A549 (cell line): ENCODE results near the gene FAH. TPM values are rescaled to one million over a fixed set of nuclear protein-coding genes. Genes with fewer than 3 reads are reported as not detected.

Source experiments
- ATAC-seq, 2 experiments: fragments of 200-7000 bp in 1 of 2; fragments of >200 bp in 1 of 2; cut with Nextera tagmentation in 1 of 2; cut with Tn5 transposase in 1 of 2; 3 replicates each; pipeline versions ENCODE4 v1.8.0 to v1.9.1; 2018 to 2020; ENCODE audit warnings: mild to moderate bottlenecking in 1 of 2, moderate library complexity in 1 of 2
- CTCF ChIA-PET: fragments of 300-600 bp; sonication (Branson Sonifier 250); formaldehyde crosslinking; extraction: SDS; loops from one replicate; lab custom pipeline; 2021; ENCODE audit warnings: antibody characterized with exemption, inconsistent platforms; lab: Yijun Ruan, JAX
- POLR2A ChIA-PET: fragments of 350-600 bp; formaldehyde crosslinking; extraction: SDS; loops from one replicate; lab custom pipeline; 2021; ENCODE audit warnings: antibody characterized with exemption, inconsistent platforms; lab: Yijun Ruan, JAX
- DNase-seq, 2 experiments: peaks; one replicate each; pipeline versions ENCODE4 v3.0.0 to v3.0.0-alpha.2; 2011 to 2016; ENCODE audit warnings: low read depth in 1 of 2, low spot score in 1 of 2
- FAIRE-seq: peaks from 2 replicates; lab custom pipeline; 2011; peaks lifted over from hg19 to GRCh38; lab: Jason Lieb, UNC
- H3K27ac ChIP-seq, 2 experiments: fragments of >200 bp; sonication (Bioruptor Twin); formaldehyde crosslinking; 3 replicates each; pipeline ENCODE4 v1.5.1; 2016 to 2017
- H3K4me1 ChIP-seq: fragments of >200 bp; sonication (Bioruptor Twin); formaldehyde crosslinking; 3 replicates; pipeline ENCODE4 v1.6.1; 2016
- H3K4me2 ChIP-seq: fragments of >200 bp; sonication (Bioruptor Twin); formaldehyde crosslinking; 3 replicates; pipeline ENCODE4 v1.6.1; 2016
- H3K4me3 ChIP-seq: fragments of >200 bp; sonication (Bioruptor Twin); formaldehyde crosslinking; 3 replicates; pipeline ENCODE4 v1.5.1; 2016
- H3K9me3 ChIP-seq: fragments of >200 bp; sonication (Bioruptor Twin); formaldehyde crosslinking; 3 replicates; pipeline ENCODE4 v1.6.1; 2016
- BHLHE40 ChIP-seq: IDR thresholded peaks from 2 replicates; pipeline ENCODE4 v1.6.1; 2012; ENCODE audit warnings: low read depth, low read length, inconsistent platforms
- CBX2 ChIP-seq: fragments of 200-600 bp; sonication (generic); IDR thresholded peaks from 2 replicates; pipeline ENCODE4 v1.6.1; 2016; ENCODE audit warnings: low read depth, mild to moderate bottlenecking, borderline replicate concordance
- CHD4 ChIP-seq: fragments of 200-600 bp; sonication (generic); IDR thresholded peaks from 2 replicates; pipeline ENCODE4 v1.6.1; 2016; ENCODE audit warnings: antibody characterized with exemption, mild to moderate bottlenecking, borderline replicate concordance
- EHF ChIP-seq: fragments of 250-450 bp; sonication (Bioruptor Pico); IDR thresholded peaks from 2 replicates; pipeline ENCODE4 v1.5.0; 2020; ENCODE audit warnings: mild to moderate bottlenecking
- EHMT2 ChIP-seq: fragments of 200-600 bp; sonication (generic); IDR thresholded peaks from 2 replicates; pipeline ENCODE4 v1.6.1; 2016; ENCODE audit warnings: antibody characterized with exemption, low read depth, mild to moderate bottlenecking, moderate library complexity
- ESRRA ChIP-seq: fragments of 150-350 bp; IDR thresholded peaks from 2 replicates; pipeline ENCODE4 v1.6.1; 2014; ENCODE audit warnings: mild to moderate bottlenecking, low read length, borderline replicate concordance
- HEYL ChIP-seq: fragments of 250-450 bp; sonication (Bioruptor Pico); IDR thresholded peaks from 2 replicates; pipeline ENCODE4 v1.8.0; 2021; ENCODE audit warnings: mild to moderate bottlenecking, moderate library complexity
- HOXB5 ChIP-seq: fragments of 250-450 bp; sonication (Bioruptor Pico); IDR thresholded peaks from 2 replicates; pipeline ENCODE4 v1.5.0; 2020; ENCODE audit warnings: mild to moderate bottlenecking, moderate library complexity
- JUN ChIP-seq, 2 experiments: fragments of >200 bp; sonication (Bioruptor Twin); formaldehyde crosslinking; IDR thresholded peaks; 2 replicates in 1 of 2; 3 replicates in 1 of 2; pipeline ENCODE4 v1.6.1; 2016 to 2017
- KDM5A ChIP-seq: fragments of 200-600 bp; sonication (generic); IDR thresholded peaks from 2 replicates; pipeline ENCODE4 v1.6.1; 2016; ENCODE audit warnings: antibody characterized with exemption, mild to moderate bottlenecking
- MAFK ChIP-seq: fragments of 450-650 bp; IDR thresholded peaks from 2 replicates; pipeline ENCODE4 v1.6.1; 2014; ENCODE audit not compliant: partially characterized antibody
- NPAS2 ChIP-seq: fragments of 250-450 bp; sonication (Bioruptor Pico); IDR thresholded peaks from 2 replicates; pipeline ENCODE4 v1.8.0; 2022; ENCODE audit warnings: mild to moderate bottlenecking, moderate library complexity, borderline replicate concordance
- NR3C1 ChIP-seq: fragments of >200 bp; sonication (Bioruptor Twin); formaldehyde crosslinking; IDR thresholded peaks from 3 replicates; pipeline ENCODE4 v1.6.1; 2017
- PHF8 ChIP-seq: fragments of 200-600 bp; sonication (generic); IDR thresholded peaks from 2 replicates; pipeline ENCODE4 v1.6.1; 2016; ENCODE audit warnings: low read depth, mild to moderate bottlenecking, antibody characterized with exemption, moderate library complexity, borderline replicate concordance
- POLR2A ChIP-seq: IDR thresholded peaks from 2 replicates; pipeline ENCODE4 v1.6.1; 2012; ENCODE audit warnings: mild to moderate bottlenecking, low read length
- RAD21 ChIP-seq, 2 experiments: fragments of >200 bp in 1 of 2; sonication (Bioruptor Twin) in 1 of 2; formaldehyde crosslinking in 1 of 2; IDR thresholded peaks in 1 of 2; conservative IDR thresholded peaks in 1 of 2; 2 replicates in 1 of 2; 3 replicates in 1 of 2; pipeline ENCODE4 v1.6.1; 2012 to 2018; ENCODE audit warnings: inconsistent platforms in 1 of 2
- RCOR1 ChIP-seq: fragments of 150-350 bp; IDR thresholded peaks from 2 replicates; pipeline ENCODE4 v1.6.1; 2014; ENCODE audit warnings: antibody characterized with exemption, low read length, low read depth
- RFX5 ChIP-seq: fragments of 450-650 bp; IDR thresholded peaks from 2 replicates; pipeline ENCODE4 v1.7.1; 2014; ENCODE audit warnings: antibody characterized with exemption, mild to moderate bottlenecking, moderate library complexity
- RNF2 ChIP-seq: fragments of 200-600 bp; sonication (generic); IDR thresholded peaks from 2 replicates; pipeline ENCODE4 v1.6.1; 2016; ENCODE audit warnings: low read depth, mild to moderate bottlenecking, antibody characterized with exemption, moderate library complexity, borderline replicate concordance
- ZFP36 ChIP-seq: fragments of 450-650 bp; IDR thresholded peaks from 2 replicates; pipeline ENCODE4 v1.6.1; 2014; ENCODE audit warnings: borderline replicate concordance; ENCODE audit not compliant: partially characterized antibody
- ZNF302 ChIP-seq: fragments of 250-450 bp; sonication (Bioruptor Pico); IDR thresholded peaks from 2 replicates; pipeline ENCODE4 v1.9.0; 2021; ENCODE audit warnings: inconsistent platforms, mild to moderate bottlenecking, moderate library complexity
- WGBS: methylation state at CpG from one replicate; pipeline ENCODE4 v1.1.6; 2017; ENCODE audit errors: missing lambda C conversion rate; 5-methylcytosine and 5-hydroxymethylcytosine counted together
- polyA plus RNA-seq, 4 experiments: library from polyadenylated mRNA; depleted of rRNA in 3 of 4; stranded (reverse); fragments of >200 nt; fragmentation: RNase III in 1 of 4; extraction: RNeasy Plus Mini Kit Qiagen cat#74134 plus additional on column Dnase treatment in 1 of 4; gene quantifications; 2 replicates in 3 of 4; 3 replicates in 1 of 4; pipeline ENCODE4 v1.2.3, GENCODE V29; 2011 to 2017
- TF ChIP-seq, protein P1 (sequence below): IDR thresholded peaks from 2 replicates; pipeline ENCODE4 v1.6.1; 2012; ENCODE audit warnings: low read depth, borderline replicate concordance
- TF ChIP-seq, protein P2 (sequence below): fragments of 250-450 bp; sonication (Bioruptor Pico); IDR thresholded peaks from 2 replicates; pipeline ENCODE4 v1.5.0; 2020; ENCODE audit warnings: low read depth, mild to moderate bottlenecking, moderate library complexity
- TF ChIP-seq, protein P3 (sequence below): fragments of >200 bp; sonication (Bioruptor Twin); formaldehyde crosslinking; IDR thresholded peaks from 3 replicates; pipeline ENCODE4 v1.6.1; 2016
- TF ChIP-seq, protein P4 (sequence below): fragments of 250-450 bp; sonication (Bioruptor Pico); IDR thresholded peaks from 2 replicates; pipeline ENCODE4 v1.5.0; 2021; ENCODE audit warnings: mild to moderate bottlenecking, moderate library complexity, borderline replicate concordance
- TF ChIP-seq, protein P5 (sequence below): fragments of >200 bp; sonication (Bioruptor Twin); formaldehyde crosslinking; IDR thresholded peaks from 2 replicates; pipeline ENCODE4 v1.6.1; 2016
- TF ChIP-seq, protein P6 (sequence below): fragments of 150-350 bp; IDR thresholded peaks from 2 replicates; pipeline ENCODE4 v1.6.1; 2014; ENCODE audit warnings: low read depth, mild to moderate bottlenecking, low read length
- TF ChIP-seq, protein P7 (sequence below): fragments of 450-650 bp; IDR thresholded peaks from 2 replicates; pipeline ENCODE4 v1.6.1; 2014; ENCODE audit warnings: antibody characterized with exemption

The FAH gene
- polyA plus RNA-seq, 2 of the 4 experiments (the other 2 are of a cell fraction) = 27.3 to 31.9 TPM

DNA sequence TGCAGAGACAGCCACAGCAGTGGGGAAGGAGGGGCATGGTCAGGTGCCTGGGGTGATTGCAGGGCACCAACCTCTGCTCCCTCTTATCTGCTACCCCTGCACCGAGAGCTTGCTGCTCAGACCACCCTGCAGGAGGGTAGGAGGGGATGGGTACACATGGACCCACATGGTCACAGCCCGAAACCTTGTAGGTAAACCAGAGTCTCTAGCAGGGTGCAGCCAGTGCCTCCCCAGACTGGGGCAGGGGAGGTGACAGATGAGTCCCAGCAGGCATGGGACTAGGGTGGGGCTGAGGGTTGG lies 49.2 kb downstream of the FAH start:
- POLR2A ChIA-PET = no interaction called here
- no peaks in the 10 kb centered on the region for H3K9me3 ChIP-seq
- TF ChIP-seq, protein P1, sequence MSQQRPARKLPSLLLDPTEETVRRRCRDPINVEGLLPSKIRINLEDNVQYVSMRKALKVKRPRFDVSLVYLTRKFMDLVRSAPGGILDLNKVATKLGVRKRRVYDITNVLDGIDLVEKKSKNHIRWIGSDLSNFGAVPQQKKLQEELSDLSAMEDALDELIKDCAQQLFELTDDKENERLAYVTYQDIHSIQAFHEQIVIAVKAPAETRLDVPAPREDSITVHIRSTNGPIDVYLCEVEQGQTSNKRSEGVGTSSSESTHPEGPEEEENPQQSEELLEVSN = no peak
- TF ChIP-seq ZFP36 (no peak), RCOR1 (no peak), RNF2 (no peak), RFX5 (no peak), EHMT2 (no peak), RAD21 (conservative IDR thresholded peaks at IDR 0.05 in 1 of 2, IDR thresholded peaks at IDR 0.05 in 1 of 2) (no peak), JUN (IDR thresholded peaks at IDR 0.05) (no peak), PHF8 (no peak), NR3C1 (no peak), BHLHE40 (no peak), KDM5A (no peak), CHD4 (no peak), HEYL (CRISPR knock-in tag) (no peak), POLR2A (no peak)
- TF ChIP-seq, protein P2, sequence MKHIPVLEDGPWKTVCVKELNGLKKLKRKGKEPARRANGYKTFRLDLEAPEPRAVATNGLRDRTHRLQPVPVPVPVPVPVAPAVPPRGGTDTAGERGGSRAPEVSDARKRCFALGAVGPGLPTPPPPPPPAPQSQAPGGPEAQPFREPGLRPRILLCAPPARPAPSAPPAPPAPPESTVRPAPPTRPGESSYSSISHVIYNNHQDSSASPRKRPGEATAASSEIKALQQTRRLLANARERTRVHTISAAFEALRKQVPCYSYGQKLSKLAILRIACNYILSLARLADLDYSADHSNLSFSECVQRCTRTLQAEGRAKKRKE (CRISPR knock-in tag) = no peak
- TF ChIP-seq, protein P3, sequence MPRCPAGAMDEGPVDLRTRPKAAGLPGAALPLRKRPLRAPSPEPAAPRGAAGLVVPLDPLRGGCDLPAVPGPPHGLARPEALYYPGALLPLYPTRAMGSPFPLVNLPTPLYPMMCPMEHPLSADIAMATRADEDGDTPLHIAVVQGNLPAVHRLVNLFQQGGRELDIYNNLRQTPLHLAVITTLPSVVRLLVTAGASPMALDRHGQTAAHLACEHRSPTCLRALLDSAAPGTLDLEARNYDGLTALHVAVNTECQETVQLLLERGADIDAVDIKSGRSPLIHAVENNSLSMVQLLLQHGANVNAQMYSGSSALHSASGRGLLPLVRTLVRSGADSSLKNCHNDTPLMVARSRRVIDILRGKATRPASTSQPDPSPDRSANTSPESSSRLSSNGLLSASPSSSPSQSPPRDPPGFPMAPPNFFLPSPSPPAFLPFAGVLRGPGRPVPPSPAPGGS = no peak
- TF ChIP-seq, protein P4, sequence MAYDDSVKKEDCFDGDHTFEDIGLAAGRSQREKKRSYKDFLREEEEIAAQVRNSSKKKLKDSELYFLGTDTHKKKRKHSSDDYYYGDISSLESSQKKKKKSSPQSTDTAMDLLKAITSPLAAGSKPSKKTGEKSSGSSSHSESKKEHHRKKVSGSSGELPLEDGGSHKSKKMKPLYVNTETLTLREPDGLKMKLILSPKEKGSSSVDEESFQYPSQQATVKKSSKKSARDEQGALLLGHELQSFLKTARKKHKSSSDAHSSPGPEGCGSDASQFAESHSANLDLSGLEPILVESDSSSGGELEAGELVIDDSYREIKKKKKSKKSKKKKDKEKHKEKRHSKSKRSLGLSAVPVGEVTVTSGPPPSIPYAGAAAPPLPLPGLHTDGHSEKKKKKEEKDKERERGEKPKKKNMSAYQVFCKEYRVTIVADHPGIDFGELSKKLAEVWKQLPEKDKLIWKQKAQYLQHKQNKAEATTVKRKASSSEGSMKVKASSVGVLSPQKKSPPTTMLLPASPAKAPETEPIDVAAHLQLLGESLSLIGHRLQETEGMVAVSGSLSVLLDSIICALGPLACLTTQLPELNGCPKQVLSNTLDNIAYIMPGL (CRISPR knock-in tag) = no peak
- TF ChIP-seq, all 56 proteins: peak for 0
- Histone ChIP-seq H3K27ac (no peak overlapping the region), H3K4me2 (no peak overlapping the region), H3K4me3 (no peak overlapping the region), H3K4me1 (no peaks in the 10 kb centered on the region)
- WGBS = 38% methylated on average over 1 of the region's 2 CpGs
- no peak for DNase-seq
- CTCF ChIA-PET = interaction anchor here (1.5 kb wide), 1 partner anchor 209 kb away, joined by 3 read pairs; no protein-coding TSS in a partner anchor
- FAIRE-seq = no peak
- ATAC-seq = no peak; a peak in 1 of 6 replicates

DNA sequence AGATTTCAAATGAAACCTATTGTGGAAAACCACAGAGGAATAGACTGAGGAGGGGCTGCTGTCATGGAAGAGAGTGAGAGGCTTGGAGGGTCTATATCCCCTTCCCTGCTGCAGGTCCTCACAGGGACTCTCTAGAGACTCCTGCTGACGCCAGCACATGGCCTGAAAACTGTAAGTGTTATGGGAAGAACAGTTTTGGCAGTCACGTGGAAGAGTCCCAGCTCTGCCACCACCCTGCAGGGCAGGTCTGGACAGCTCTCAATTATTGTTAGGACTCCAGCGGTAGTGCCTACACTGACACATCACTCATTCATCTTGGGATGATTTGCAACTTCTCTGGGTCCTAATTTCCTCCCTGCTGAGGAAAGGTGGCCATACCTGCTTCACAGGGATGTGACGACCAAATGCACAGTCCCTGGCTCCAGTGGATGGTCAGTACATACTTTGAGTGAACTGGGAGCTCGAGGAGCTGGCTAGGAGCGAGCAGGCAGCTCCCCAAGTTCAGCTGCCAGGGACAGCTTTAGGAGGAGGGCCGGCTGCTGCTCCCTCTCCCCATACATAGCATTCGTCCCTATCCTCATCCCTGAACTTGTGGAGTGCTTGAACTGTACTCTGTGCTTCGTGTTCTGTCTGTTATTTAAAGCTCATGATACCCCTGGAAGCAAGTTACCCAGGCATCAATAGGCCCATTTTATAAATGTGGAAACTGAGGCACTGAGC lies 50.0 kb downstream of the FAH start:
- POLR2A ChIA-PET = no interaction called here
- WGBS = 22% methylated on average over 9 of the region's 9 CpGs
- no peak for FAIRE-seq

More for the DNA sequence above, 50.0 kb downstream of the FAH start:
- Histone ChIP-seq H3K4me3 (no peak overlapping the region), H3K9me3 (no peaks in the 10 kb centered on the region), H3K4me2 (no peak overlapping the region)
- TF ChIP-seq CBX2 (no peak), ESRRA (no peak), MAFK (no peak), POLR2A (no peak), EHF (CRISPR knock-in tag) (no peak), HOXB5 (CRISPR knock-in tag) (no peak), ZNF302 (no peak), NPAS2 (CRISPR knock-in tag) (no peak), RNF2 (no peak), EHMT2 (no peak), JUN (IDR thresholded peaks at IDR 0.05) (no peak)
- TF ChIP-seq, protein P3 = no peak
- TF ChIP-seq, protein P5, sequence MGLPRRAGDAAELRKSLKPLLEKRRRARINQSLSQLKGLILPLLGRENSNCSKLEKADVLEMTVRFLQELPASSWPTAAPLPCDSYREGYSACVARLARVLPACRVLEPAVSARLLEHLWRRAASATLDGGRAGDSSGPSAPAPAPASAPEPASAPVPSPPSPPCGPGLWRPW = no peak
- TF ChIP-seq, protein P6, sequence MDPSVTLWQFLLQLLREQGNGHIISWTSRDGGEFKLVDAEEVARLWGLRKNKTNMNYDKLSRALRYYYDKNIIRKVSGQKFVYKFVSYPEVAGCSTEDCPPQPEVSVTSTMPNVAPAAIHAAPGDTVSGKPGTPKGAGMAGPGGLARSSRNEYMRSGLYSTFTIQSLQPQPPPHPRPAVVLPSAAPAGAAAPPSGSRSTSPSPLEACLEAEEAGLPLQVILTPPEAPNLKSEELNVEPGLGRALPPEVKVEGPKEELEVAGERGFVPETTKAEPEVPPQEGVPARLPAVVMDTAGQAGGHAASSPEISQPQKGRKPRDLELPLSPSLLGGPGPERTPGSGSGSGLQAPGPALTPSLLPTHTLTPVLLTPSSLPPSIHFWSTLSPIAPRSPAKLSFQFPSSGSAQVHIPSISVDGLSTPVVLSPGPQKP = no peak
- TF ChIP-seq, protein P7, sequence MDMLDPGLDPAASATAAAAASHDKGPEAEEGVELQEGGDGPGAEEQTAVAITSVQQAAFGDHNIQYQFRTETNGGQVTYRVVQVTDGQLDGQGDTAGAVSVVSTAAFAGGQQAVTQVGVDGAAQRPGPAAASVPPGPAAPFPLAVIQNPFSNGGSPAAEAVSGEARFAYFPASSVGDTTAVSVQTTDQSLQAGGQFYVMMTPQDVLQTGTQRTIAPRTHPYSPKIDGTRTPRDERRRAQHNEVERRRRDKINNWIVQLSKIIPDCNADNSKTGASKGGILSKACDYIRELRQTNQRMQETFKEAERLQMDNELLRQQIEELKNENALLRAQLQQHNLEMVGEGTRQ = no peak
- TF ChIP-seq, all 56 proteins: peak for 0
- CTCF ChIA-PET = interaction anchor here (1.0 to 1.5 kb wide), 3 partner anchors 11 to 210 kb away, joined by 3 to 5 read pairs (median 3); no protein-coding TSS in a partner anchor
- H3K4me1 ChIP-seq = no peaks in the 10 kb centered on the region
- H3K27ac ChIP-seq = no peak overlapping the region
- no peak for DNase-seq
- ATAC-seq = peak; percentile 35 to 57; a peak in 3 of 6 replicates
